AG08395 (cell line): ENCODE measurements around the gene CCDC175.
A peak's percentile ranks its signal among the peaks of the same experiment; 100 is the strongest.

Experiments used
- DNase-seq: peaks from one replicate; pipeline ENCODE4 v3.0.0; 2012; ENCODE audit warnings: mixed read lengths, low spot score

Gene CCDC175

DNA sequence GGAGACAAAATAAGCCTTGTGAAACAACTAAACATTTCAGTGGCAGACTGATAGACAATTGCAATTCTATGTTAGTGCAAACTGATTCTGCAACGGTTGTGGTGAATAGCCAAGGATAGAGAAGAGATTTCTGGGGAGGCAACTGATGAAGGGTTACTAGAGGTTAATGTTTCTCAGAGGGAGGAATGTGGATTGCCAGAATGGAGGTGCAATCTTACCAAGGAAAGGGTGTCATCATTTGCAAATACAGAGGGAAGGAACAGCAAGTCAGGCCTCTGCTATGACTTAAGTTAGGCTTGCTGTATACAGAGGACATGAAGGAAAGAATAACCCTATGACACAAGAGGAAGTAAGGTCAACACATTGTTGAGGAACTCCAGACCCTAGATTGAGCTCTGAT, 35.8 kb downstream of the CCDC175 start:
- DNase-seq: no peak

DNA sequence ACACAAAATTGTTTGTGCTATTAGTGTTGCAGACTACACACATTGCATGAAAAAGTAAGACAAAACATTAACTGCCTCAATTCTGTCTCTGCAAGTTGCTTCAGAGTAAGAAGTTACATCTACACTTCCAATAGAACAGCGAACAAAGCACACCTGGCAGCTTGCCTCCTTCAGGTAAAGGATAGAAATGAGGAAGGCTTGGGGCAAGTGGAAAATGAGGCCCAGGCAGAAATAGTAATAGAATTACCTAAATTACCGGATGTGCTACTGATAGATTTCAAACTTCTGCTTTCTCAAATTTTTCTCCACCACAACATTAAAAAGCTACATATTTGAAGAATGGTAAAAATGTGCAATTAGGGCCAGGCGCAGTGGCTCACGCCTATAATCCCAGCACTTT, 37.7 kb downstream of the CCDC175 start:
- DNase-seq: no peak

- DNase-seq: no peak
Observed at GRCh38 chr14:59537476-59537875, 39.1 kb downstream of the CCDC175 start.

- no peak for DNase-seq
Observed at GRCh38 chr14:59534361-59534987, 42.1 kb downstream of the CCDC175 start.

DNA sequence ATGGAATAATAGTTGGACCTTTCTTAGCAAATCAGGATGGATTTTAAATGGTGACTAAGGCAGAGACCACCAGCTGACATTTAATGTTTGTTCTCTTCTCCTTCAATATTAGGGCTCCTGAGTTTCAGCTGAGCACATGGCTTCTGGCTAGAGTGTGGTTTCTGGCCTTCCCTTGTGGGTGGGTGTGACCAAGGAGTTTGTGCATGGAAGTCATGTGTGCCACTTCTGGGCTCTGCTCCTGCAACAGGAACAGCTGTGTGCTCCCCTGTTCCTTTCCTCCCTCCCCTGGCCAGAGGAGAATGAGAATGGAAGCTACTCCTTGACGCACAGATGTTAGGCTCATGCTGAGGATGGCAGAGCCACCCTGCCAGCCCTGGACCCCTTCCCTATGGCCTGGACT, 44.2 kb downstream of the CCDC175 start:
- DNase-seq: no peak

- DNase-seq: no peak
Observed at GRCh38 chr14:59530349-59530748, 46.3 kb downstream of the CCDC175 start.

DNA sequence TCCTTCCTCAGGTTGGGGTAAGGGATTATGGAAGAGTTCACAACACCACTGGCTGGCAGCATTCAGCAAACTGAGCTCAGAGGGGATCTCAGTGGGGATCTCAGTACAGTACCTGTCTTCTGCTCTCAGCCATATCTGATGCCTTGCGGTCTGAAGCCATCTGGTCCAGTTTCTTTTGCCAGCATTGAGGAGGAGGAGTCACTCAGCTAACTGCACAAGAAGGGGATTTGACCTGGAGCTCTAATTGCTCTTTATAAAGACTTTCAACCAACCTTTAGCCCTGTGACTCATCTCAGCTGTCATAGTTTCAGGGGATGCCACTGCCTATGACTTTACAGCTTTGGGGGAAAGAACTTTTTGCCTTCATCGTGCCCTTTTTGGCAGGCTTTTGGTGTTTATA, 47.4 kb downstream of the CCDC175 start:
- no peak for DNase-seq

DNA sequence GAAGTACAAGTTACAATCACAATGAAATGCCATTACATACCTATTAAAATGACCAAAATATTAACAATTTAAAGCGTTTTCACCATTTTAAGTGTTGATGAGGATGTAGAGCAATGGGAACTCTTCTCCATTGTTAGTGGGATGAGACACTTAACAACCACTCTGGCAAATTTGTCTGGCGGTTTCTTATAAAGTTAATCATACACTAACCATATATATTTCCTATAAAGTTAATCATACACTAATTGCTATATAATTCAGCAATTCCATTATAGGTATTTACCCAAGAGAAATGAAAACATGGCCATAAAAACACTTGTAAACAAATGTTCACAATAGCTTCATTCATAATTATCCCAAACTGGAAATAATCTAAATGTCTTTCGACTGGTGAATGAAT, 56.4 kb downstream of the CCDC175 start:
- no peak for DNase-seq

DNA sequence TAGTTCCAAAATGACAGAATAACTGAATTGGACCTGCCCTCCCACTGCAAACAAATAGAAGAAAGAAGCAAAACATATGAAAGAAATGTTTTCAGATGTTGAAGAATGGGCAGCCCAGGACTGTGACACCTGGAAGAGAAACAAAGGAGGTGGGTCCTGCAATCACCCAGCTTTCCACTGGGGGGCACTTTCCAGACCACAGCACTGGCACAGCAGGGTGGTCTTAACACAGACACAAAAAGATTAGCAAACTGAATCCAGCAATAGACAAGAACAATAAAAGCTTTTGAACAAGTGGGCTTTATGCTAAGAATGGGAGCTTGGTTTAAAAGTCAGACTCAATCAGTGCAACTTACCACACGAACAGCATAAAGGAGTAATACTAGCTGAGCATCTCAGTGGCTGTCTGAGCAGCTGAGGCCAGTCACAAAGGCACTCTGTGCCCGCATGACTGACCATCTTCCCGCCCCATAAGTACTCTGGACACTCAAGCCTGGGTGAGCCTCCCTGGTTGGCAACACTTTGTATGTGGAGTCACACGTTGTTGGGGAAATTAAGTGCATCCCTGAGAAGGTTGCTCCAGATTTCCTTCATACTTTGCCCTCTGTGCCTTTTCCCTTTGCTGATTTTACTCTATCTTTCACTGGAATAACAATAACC, 64.6 kb downstream of the CCDC175 start:
- DNase-seq: no peak

DNA sequence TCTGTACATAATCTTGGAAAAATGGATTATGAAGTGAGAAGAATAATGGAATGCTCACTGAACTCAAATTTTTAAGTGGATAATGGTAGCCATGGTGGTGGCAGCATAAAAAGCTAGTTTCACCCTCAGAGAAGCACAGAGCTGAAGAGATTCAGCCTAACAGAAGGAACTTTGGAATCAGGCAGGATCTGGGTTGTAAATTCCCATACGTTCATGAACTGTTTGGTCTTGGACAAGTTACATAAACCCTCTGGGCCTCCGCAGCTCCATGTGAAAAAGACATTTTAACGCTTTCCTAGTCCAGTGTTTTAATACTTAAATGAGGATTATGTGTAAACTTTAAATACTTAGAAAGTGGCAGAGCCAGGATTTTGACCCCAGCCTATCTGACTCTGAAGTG, 65.6 kb downstream of the CCDC175 start:
- no peak for DNase-seq

- no peak for DNase-seq
Observed at GRCh38 chr14:59510001-59510400, 66.6 kb downstream of the CCDC175 start.

- DNase-seq: no peak
Observed at GRCh38 chr14:59509101-59509500, 67.5 kb downstream of the CCDC175 start.

- no peak for DNase-seq
Observed at GRCh38 chr14:59507752-59508103, 68.9 kb downstream of the CCDC175 start.

- peak; percentile 56 for DNase-seq
Observed at GRCh38 chr14:59507063-59507751, 69.4 kb downstream of the CCDC175 start.

DNA sequence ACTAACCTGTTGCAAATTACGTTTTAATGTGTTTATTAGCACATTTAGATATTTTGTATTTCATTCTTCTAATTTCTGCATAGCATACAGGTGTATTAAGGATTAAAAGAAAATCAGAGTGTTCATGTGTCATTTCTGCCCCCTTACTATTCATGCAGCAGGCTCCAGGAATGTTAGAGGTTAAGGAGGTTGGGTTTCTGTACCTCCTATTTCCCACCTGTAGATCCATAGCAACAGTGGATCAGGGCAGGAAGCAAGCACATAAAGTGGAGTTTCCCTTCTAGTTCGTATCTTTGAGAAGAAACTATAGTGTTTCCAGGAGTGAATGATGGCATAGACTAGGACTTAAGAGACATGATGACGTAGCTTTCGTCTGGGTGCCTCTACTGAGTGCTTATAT, 73.4 kb downstream of the CCDC175 start:
- DNase-seq: no peak

DNA sequence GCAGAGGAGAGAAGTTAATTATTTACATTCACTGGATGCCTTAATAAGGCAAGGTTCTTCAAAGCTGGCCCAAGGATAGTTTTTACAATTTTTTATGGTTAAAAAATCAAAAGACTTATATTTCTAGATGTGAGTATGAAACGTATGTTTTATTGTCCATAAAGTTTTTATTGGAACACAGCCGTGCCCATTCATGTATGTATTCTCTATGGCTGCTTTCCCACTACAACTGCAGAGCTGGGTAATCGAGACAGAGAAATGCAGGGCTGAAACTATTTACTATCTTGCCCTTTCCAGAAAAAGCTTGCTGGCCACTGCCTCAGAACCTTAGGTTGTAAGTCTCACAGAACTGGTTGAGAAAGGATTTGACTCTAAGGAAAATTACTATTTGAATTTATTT, 75.9 kb downstream of the CCDC175 start:
- DNase-seq: no peak

DNA sequence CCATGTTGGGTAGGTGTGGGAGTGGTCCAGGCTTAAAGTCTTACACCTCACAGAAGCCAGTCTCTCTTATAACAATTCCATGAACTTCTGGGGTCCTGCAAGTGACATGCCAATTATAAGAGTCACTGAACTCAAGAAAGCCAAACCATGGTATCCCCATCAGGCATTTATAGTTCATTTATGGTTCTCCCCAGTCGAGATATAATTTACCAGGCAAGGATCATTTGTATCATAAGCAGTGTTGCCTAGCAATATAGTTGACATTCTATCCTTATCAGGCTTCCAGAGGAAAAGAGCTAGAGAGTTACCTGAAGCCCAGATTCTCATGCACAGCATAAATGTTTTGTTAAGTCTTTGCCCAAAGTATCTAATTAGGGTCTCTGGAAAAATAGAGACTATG, 84.2 kb downstream of the CCDC175 start:
- DNase-seq: no peak

DNA sequence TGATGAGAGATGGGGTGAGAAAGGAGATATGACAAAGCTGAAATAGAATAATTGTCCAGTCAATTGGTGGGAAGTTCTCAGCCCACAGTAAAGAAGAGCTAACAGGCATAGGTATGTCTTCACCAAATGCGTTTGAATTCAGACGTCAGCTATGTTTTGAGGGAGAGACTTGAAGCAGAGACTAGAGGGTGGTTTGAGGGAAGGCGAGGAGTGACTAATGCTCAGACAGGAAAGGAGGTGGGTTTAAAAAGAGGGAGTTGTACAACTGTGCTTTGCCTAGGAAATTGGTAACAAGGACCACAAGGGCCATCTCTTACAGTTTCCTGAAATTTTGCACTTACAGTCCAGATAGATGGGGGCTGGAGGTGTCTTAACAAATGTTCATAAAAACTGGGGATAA, 85.9 kb downstream of the CCDC175 start:
- DNase-seq: no peak

GRCh38 chr14:59484639-59485175, 91.9 kb downstream of the CCDC175 start:
- no peak for DNase-seq

DNA sequence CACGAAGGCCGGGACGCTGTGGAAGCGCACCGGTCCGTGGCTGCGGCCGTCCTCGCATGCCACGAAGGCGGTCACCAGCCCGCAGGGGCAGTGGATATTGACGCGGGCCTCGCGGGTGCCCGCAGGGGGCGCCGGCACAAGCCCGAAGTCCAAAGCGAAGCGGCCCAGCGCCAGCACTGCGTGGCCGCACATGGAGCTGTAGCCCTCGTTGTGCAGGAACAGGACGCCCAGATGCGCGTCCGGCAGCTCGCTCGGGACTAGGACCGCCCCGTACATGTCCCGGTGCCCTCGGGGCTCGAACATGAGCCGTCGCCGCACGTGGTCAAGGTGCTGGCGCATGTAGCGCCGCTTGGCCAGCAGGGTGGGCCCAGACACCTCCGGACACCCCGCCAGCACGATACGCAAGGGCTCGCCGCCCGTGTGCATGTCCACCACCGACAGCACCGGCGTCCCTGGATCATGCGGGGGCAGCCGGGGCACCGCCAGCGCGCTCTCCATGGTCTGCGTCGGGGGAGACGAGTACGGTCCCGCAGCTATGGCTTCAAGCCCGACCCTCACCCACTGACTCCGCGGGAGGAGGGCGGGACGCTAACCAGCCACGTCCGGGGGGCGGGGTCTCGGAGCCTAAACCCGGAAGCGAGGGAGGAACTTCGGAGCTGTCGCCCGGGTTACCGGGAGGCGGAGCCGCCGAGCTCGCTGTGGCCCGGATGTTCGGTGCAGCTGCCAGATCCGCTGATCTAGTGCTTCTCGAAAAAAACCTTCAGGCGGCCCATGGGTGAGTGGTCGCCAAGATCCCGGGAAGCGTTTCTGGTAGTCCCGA, 92.6 kb downstream of the CCDC175 start, which contains the start of the genes JKAMP and L3HYPDH:
Gene JKAMP (plus strand): TSS at position 699 of the 820 bp plus-strand sequence. CDS start 73 bp downstream, at position 772.
Gene L3HYPDH (minus strand): TSS at position 590 of the 820 bp plus-strand sequence. CDS start 92 bp downstream, at position 498.
- DNase-seq: peak; percentile 94

DNA sequence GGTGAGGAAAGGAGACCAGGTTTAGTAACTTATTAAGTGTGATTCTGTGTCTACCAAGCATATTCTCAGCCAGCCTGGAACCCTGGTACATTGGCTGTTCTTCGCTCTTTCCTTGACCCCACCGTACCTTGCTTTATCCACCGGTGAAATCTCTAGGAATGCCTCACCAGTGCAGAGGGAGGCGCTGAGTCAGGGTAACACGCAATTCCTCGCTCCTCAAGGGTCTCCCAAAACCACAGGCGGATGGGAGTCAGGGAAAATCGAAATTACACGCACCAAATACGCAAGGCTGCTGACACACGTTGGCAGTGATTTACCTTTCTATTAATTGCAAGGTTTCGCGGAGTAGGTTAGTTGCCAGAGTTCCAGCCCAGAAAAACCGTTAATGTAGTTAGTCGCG, 93.2 kb downstream of the CCDC175 start:
- peak; percentile 22 for DNase-seq
